ENCODE measurements around the gene TPD52L1. TPM values are rescaled to one million over a fixed set of nuclear protein-coding genes. Genes with fewer than 3 reads are reported as not detected.

The TPD52L1 gene
- total and polyA plus RNA-seq, 2 experiments from 2014 or later: 171 to 182 TPM

GRCh38 chr6:125245523-125246264, 92.1 kb downstream of the TPD52L1 start:
- WGBS (ENCODE audit: low lambda C conversion rate, missing lambda C conversion rate): 75% methylated on average over 7 of the region's 7 CpGs
- DNase-seq (ENCODE audit: low spot score): no peak
- H3K9me2 ChIP-seq (replicated peaks; ENCODE audit: insufficient read depth): no peaks in the 10 kb centered on the region
- H3K4me1 ChIP-seq (ENCODE audit: insufficient read depth): no peaks in the 10 kb centered on the region
- no peaks in the 10 kb centered on the region for H3K36me3 ChIP-seq (replicated peaks; ENCODE audit: insufficient read depth, low read depth)
- no peaks in the 10 kb centered on the region for H3K9me3 ChIP-seq (ENCODE audit: low read depth)
- no peak overlapping the region for H3K4me3 ChIP-seq
- H4K20me1 ChIP-seq (ENCODE audit: insufficient read depth, poor library complexity, severe bottlenecking): no peaks in the 10 kb centered on the region
- no peak overlapping the region for H3K4me2 ChIP-seq
- TF ChIP-seq CTCF (IDR thresholded peaks at IDR 0.05; ENCODE audit: poor library complexity) (no peak), EZH2phosphoT487 (IDR thresholded peaks at IDR 0.05; ENCODE audit: low read depth, severe bottlenecking, unreplicated experiment) (no peak), EZH2 (IDR thresholded peaks at IDR 0.05; ENCODE audit: borderline replicate concordance) (no peak)
- no peak overlapping the region for H3K27ac ChIP-seq
- peaks cover 26% of the 10 kb centered on the region for H3K79me2 ChIP-seq
- no peak overlapping the region for H2AFZ ChIP-seq
- H3K27me3 ChIP-seq: no peaks in the 10 kb centered on the region

GRCh38 chr6:125246566-125246965, 93.0 kb downstream of the TPD52L1 start:
- Histone ChIP-seq H3K79me2 (peaks cover 22% of the 10 kb centered on the region), H3K4me3 (no peak overlapping the region), H3K4me2 (no peak overlapping the region), H3K9me3 (ENCODE audit: low read depth) (no peaks in the 10 kb centered on the region), H2AFZ (no peak overlapping the region), H3K4me1 (ENCODE audit: insufficient read depth) (no peaks in the 10 kb centered on the region), H3K27me3 (no peaks in the 10 kb centered on the region), H3K36me3 (replicated peaks; ENCODE audit: insufficient read depth, low read depth) (no peaks in the 10 kb centered on the region), H3K27ac (no peak overlapping the region), H4K20me1 (ENCODE audit: insufficient read depth, poor library complexity, severe bottlenecking) (no peaks in the 10 kb centered on the region), H3K9me2 (replicated peaks; ENCODE audit: insufficient read depth) (no peaks in the 10 kb centered on the region)
- DNase-seq (ENCODE audit: low spot score): no peak
- TF ChIP-seq CTCF (IDR thresholded peaks at IDR 0.05; ENCODE audit: poor library complexity): no peak
- no peak for TF ChIP-seq EZH2phosphoT487 (IDR thresholded peaks at IDR 0.05; ENCODE audit: low read depth, severe bottlenecking, unreplicated experiment)
- no peak for TF ChIP-seq EZH2 (IDR thresholded peaks at IDR 0.05; ENCODE audit: borderline replicate concordance)

GRCh38 chr6:125248136-125248535, 94.6 kb downstream of the TPD52L1 start:
- no peaks in the 10 kb centered on the region for H3K9me3 ChIP-seq (ENCODE audit: low read depth)
- H4K20me1 ChIP-seq (ENCODE audit: insufficient read depth, poor library complexity, severe bottlenecking): no peaks in the 10 kb centered on the region
- TF ChIP-seq CTCF (IDR thresholded peaks at IDR 0.05; ENCODE audit: poor library complexity) (no peak), EZH2 (IDR thresholded peaks at IDR 0.05; ENCODE audit: borderline replicate concordance) (no peak), EZH2phosphoT487 (IDR thresholded peaks at IDR 0.05; ENCODE audit: low read depth, severe bottlenecking, unreplicated experiment) (no peak)
- H3K27me3 ChIP-seq: no peaks in the 10 kb centered on the region
- H3K27ac ChIP-seq: no peak overlapping the region
- H3K4me2 ChIP-seq: no peak overlapping the region
- no peaks in the 10 kb centered on the region for H3K9me2 ChIP-seq (replicated peaks; ENCODE audit: insufficient read depth)
- H3K79me2 ChIP-seq: peaks cover 9% of the 10 kb centered on the region
- no peaks in the 10 kb centered on the region for H3K36me3 ChIP-seq (replicated peaks; ENCODE audit: insufficient read depth, low read depth)
- no peak overlapping the region for H2AFZ ChIP-seq
- H3K4me1 ChIP-seq (ENCODE audit: insufficient read depth): no peaks in the 10 kb centered on the region
- WGBS (ENCODE audit: low lambda C conversion rate, missing lambda C conversion rate): 94% methylated on average over 7 of the region's 7 CpGs
- H3K4me3 ChIP-seq: no peak overlapping the region
- DNase-seq (ENCODE audit: low spot score): no peak

Data from hepatocyte (in vitro differentiated cells).